ENCODE data around the gene HSD17B10.

GRCh38 chrX:53438832-53439230, 4.7 kb upstream of the HSD17B10 start:
- TF ChIP-seq, protein P1, sequence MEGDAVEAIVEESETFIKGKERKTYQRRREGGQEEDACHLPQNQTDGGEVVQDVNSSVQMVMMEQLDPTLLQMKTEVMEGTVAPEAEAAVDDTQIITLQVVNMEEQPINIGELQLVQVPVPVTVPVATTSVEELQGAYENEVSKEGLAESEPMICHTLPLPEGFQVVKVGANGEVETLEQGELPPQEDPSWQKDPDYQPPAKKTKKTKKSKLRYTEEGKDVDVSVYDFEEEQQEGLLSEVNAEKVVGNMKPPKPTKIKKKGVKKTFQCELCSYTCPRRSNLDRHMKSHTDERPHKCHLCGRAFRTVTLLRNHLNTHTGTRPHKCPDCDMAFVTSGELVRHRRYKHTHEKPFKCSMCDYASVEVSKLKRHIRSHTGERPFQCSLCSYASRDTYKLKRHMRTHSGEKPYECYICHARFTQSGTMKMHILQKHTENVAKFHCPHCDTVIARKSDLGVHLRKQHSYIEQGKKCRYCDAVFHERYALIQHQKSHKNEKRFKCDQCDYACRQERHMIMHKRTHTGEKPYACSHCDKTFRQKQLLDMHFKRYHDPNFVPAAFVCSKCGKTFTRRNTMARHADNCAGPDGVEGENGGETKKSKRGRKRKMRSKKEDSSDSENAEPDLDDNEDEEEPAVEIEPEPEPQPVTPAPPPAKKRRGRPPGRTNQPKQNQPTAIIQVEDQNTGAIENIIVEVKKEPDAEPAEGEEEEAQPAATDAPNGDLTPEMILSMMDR (IDR thresholded peaks at IDR 0.05 in 8 of 11, conservative IDR thresholded peaks at IDR 0.05 in 3 of 11) = no peak
- no peak for TF ChIP-seq POLR2A (IDR thresholded peaks at IDR 0.05)

Measured in spleen (tissue), 7 donors.